SKM-1 (cell line): ENCODE data around the gene PCMT1.
"Not testable (repeated sequence)": the region's sequence is repeated elsewhere in the genome, so short reads cannot be mapped to it uniquely, and the experiment has no call there.

Source experiments
- DNase-seq: peaks from one replicate; lab custom pipeline; 2025; ENCODE audit not compliant: unreplicated experiment; lab: John Stamatoyannopoulos, UW

Gene PCMT1

GRCh38 chr6:149813351-149813750 is 63.8 kb downstream of the PCMT1 start:
- no peak for DNase-seq

GRCh38 chr6:149815788-149816187 is 66.2 kb downstream of the PCMT1 start:
- DNase-seq: no peak

GRCh38 chr6:149820506-149820905 is 71.0 kb downstream of the PCMT1 start:
- DNase-seq: no peak

GRCh38 chr6:149821492-149821891 is 72.0 kb downstream of the PCMT1 start:
- no peak for DNase-seq

GRCh38 chr6:149823013-149823412 is 73.5 kb downstream of the PCMT1 start:
- no peak for DNase-seq

GRCh38 chr6:149825292-149825691 is 75.8 kb downstream of the PCMT1 start:
- DNase-seq: no peak

GRCh38 chr6:149830731-149831307 is 81.3 kb downstream of the PCMT1 start:
- no peak for DNase-seq

- no peak for DNase-seq
These were observed 81.8 kb downstream of the PCMT1 start for GRCh38 chr6:149831308-149831820.

- no peak for DNase-seq
These were observed 84.1 kb downstream of the PCMT1 start for GRCh38 chr6:149833651-149834050.

GRCh38 chr6:149834513-149835481 is 85.3 kb downstream of the PCMT1 start:
- DNase-seq: no peak

- no peak for DNase-seq
These were observed 91.0 kb downstream of the PCMT1 start for GRCh38 chr6:149840345-149841075.

- DNase-seq: no peak
These were observed 92.8 kb downstream of the PCMT1 start for GRCh38 chr6:149842331-149842730.

GRCh38 chr6:149843051-149843633 is 93.6 kb downstream of the PCMT1 start:
- DNase-seq: no peak

GRCh38 chr6:149844036-149844435 is 94.5 kb downstream of the PCMT1 start:
- DNase-seq: not testable (repeated sequence)

GRCh38 chr6:149844480-149844879 is 94.9 kb downstream of the PCMT1 start:
- no peak for DNase-seq

- no peak for DNase-seq
These were observed 96.0 kb downstream of the PCMT1 start for GRCh38 chr6:149845549-149845948.

GRCh38 chr6:149846321-149846720 is 96.8 kb downstream of the PCMT1 start:
- DNase-seq: no peak

- DNase-seq: no peak
These were observed 98.4 kb downstream of the PCMT1 start for GRCh38 chr6:149847939-149848267.

GRCh38 chr6:149848343-149848742 is 98.8 kb downstream of the PCMT1 start:
- not testable (repeated sequence) for DNase-seq

GRCh38 chr6:149851461-149852110 is 102.0 kb downstream of the PCMT1 start:
- DNase-seq: no peak

GRCh38 chr6:149852180-149852579 is 102.6 kb downstream of the PCMT1 start:
- DNase-seq: no peak
